Endometrium (tissue), 2 donors: ENCODE measurements around the gene NEDD4L.

Experiments used
- FAIRE-seq: peaks from 2 replicates; lab custom pipeline; 2012; peaks lifted over from hg19 to GRCh38; lab: Jason Lieb, UNC
- donor health status: control.
- donor health status: control.

Gene NEDD4L

GRCh38 chr18:58095655-58096054 lies 51.6 kb downstream of the NEDD4L start:
- no peak for FAIRE-seq

GRCh38 chr18:58096658-58097057 lies 52.6 kb downstream of the NEDD4L start:
- FAIRE-seq = no peak

GRCh38 chr18:58097121-58097906 lies 53.3 kb downstream of the NEDD4L start:
- no peak for FAIRE-seq

GRCh38 chr18:58097907-58098166 lies 53.8 kb downstream of the NEDD4L start:
- no peak for FAIRE-seq

GRCh38 chr18:58098706-58099105 lies 54.7 kb downstream of the NEDD4L start:
- FAIRE-seq = no peak

GRCh38 chr18:58100154-58100553 lies 56.1 kb downstream of the NEDD4L start:
- no peak for FAIRE-seq

- no peak for FAIRE-seq
Observed at GRCh38 chr18:58101291-58101794, 57.3 kb downstream of the NEDD4L start.

GRCh38 chr18:58102018-58102417 lies 58.0 kb downstream of the NEDD4L start:
- FAIRE-seq = no peak

GRCh38 chr18:58102875-58103274 lies 58.8 kb downstream of the NEDD4L start:
- no peak for FAIRE-seq

GRCh38 chr18:58103339-58103985 lies 59.4 kb downstream of the NEDD4L start:
- FAIRE-seq = no peak

GRCh38 chr18:58104096-58104495 lies 60.1 kb downstream of the NEDD4L start:
- FAIRE-seq = no peak

- FAIRE-seq = no peak
Observed at GRCh38 chr18:58105206-58105887, 61.3 kb downstream of the NEDD4L start.

- no peak for FAIRE-seq
Observed at GRCh38 chr18:58105888-58106260, 61.8 kb downstream of the NEDD4L start.

GRCh38 chr18:58106289-58107070 lies 62.5 kb downstream of the NEDD4L start:
- no peak for FAIRE-seq

GRCh38 chr18:58109256-58109655 lies 65.2 kb downstream of the NEDD4L start:
- no peak for FAIRE-seq

- FAIRE-seq = no peak
Observed at GRCh38 chr18:58110398-58110797, 66.4 kb downstream of the NEDD4L start.

GRCh38 chr18:58112174-58112573 lies 68.1 kb downstream of the NEDD4L start:
- no peak for FAIRE-seq

GRCh38 chr18:58113337-58113736 lies 69.3 kb downstream of the NEDD4L start:
- no peak for FAIRE-seq

- no peak for FAIRE-seq
Observed at GRCh38 chr18:58114766-58115165, 70.7 kb downstream of the NEDD4L start.

- FAIRE-seq = no peak
Observed at GRCh38 chr18:58116818-58117217, 72.8 kb downstream of the NEDD4L start.

GRCh38 chr18:58117786-58118403 lies 73.9 kb downstream of the NEDD4L start:
- FAIRE-seq = no peak

GRCh38 chr18:58118536-58118935 lies 74.5 kb downstream of the NEDD4L start:
- FAIRE-seq = no peak
